ENCODE data around the gene ESR2. TPM values are rescaled to one million over a fixed set of nuclear protein-coding genes. Genes with fewer than 3 reads are reported as not detected.

The ESR2 gene
- total RNA-seq, 1 experiment from 2014 or later: 0.15 TPM

- H2BK12ac ChIP-seq (ENCODE audit: insufficient read length, low read depth, low read length): no peak overlapping the region
- H3K14ac ChIP-seq (ENCODE audit: insufficient read depth, low read length): no peak overlapping the region
- no peak overlapping the region for H3K9ac ChIP-seq (ENCODE audit: extremely low read depth, insufficient read length, low read length)
- no peak overlapping the region for H2AK5ac ChIP-seq (ENCODE audit: insufficient read length, low read length)
- no peak overlapping the region for H2BK120ac ChIP-seq (ENCODE audit: low read depth, low read length, poor library complexity, severe bottlenecking)
- Mint-ChIP-seq H3K4me3 (no peak overlapping the region), H3K27me3 (ENCODE audit: low read depth) (no peaks in the 10 kb centered on the region), H3K36me3 (ENCODE audit: insufficient read depth in 1 of 3, low read depth in 3 of 3) (peaks cover 50 to 84% (median 81%) of the 10 kb centered on the region in 3 experiments; a peak in 6 of 7 replicates), H3K4me1 (no peaks in the 10 kb centered on the region), H3K27ac (no peak overlapping the region; a peak in 1 of 7 replicates), H3K9me3 (no peaks in the 10 kb centered on the region)
- H3K27ac ChIP-seq (ENCODE audit: insufficient read length, low read depth, low read length): no peak overlapping the region
- no peak overlapping the region for H2AFZ ChIP-seq (ENCODE audit: low read length)
- H4K91ac ChIP-seq (ENCODE audit: insufficient read length, low read depth, low read length): no peak overlapping the region
- no peaks in the 10 kb centered on the region for H3K79me2 ChIP-seq (ENCODE audit: insufficient read depth, low read length)
- H3T11ph ChIP-seq (ENCODE audit: low read length): no peak overlapping the region
- no peak for TF ChIP-seq CTCF (conservative IDR thresholded peaks at IDR 0.05)
- no peaks in the 10 kb centered on the region for H3K23me2 ChIP-seq (ENCODE audit: insufficient read length, low read depth, low read length, poor library complexity, severe bottlenecking)
- no peak overlapping the region for H3K23ac ChIP-seq (ENCODE audit: insufficient read length, low read depth, low read length)
- no peaks in the 10 kb centered on the region for H3K27me3 ChIP-seq (ENCODE audit: insufficient read depth, low read length)
- no peak overlapping the region for H2BK15ac ChIP-seq (ENCODE audit: low read depth, low read length)
- H2BK5ac ChIP-seq (ENCODE audit: insufficient read length, low read length): no peak overlapping the region
- H4K20me1 ChIP-seq (ENCODE audit: control insufficient read depth, insufficient read depth, insufficient read length): no peaks in the 10 kb centered on the region
- no peak overlapping the region for H4K5ac ChIP-seq (ENCODE audit: insufficient read length, low read depth, low read length)
- H3K4me2 ChIP-seq (ENCODE audit: insufficient read depth, insufficient read length, low read length): no peak overlapping the region
- H3K79me1 ChIP-seq (ENCODE audit: insufficient read depth, low read depth, low read length, poor library complexity, severe bottlenecking): no peaks in the 10 kb centered on the region
- no peak overlapping the region for H3K4ac ChIP-seq (ENCODE audit: low read depth, low read length)
- no peak overlapping the region for H3K56ac ChIP-seq (ENCODE audit: insufficient read length, low read depth, low read length)
- no peak overlapping the region for H4K8ac ChIP-seq (replicated peaks; ENCODE audit: insufficient read length, low read depth, low read length)
- no peaks in the 10 kb centered on the region for H3K4me1 ChIP-seq (ENCODE audit: insufficient read depth, low read length)
- no peak overlapping the region for H2BK20ac ChIP-seq (ENCODE audit: low read depth, low read length, poor library complexity, severe bottlenecking)
- no peaks in the 10 kb centered on the region for H3K9me3 ChIP-seq (ENCODE audit: control insufficient read depth, low read depth, low read length)
- no peak overlapping the region for H3K18ac ChIP-seq (ENCODE audit: insufficient read length, low read depth, low read length)
- no CpG with 5 or more reads among the region's 14 CpGs for WGBS (ENCODE audit: extremely low coverage, insufficient read length, low lambda C conversion rate)
- no peak for DNase-seq
Measured at GRCh38 chr14:64220466-64220865, 73.7 kb downstream of the ESR2 start.
